Stimulated activated CD4-positive, alpha-beta T cell treated with anti-CD3 and anti-CD28 coated beads, Interleukin-1b, Interleukin-23, amount 100 ng/mL, for 1 hour (primary cell): Measurements from ENCODE around the gene COG3.

Source experiments
- DNase-seq, 2 donors: peaks; one replicate each; pipeline ENCODE4 v3.0.0-alpha.2; 2020; ENCODE audit warnings: low read depth in 2 of 2

Gene COG3

GRCh38 chr13:45446181-45446580 lies 18.6 kb upstream of the COG3 start:
- no peak for DNase-seq

DNA sequence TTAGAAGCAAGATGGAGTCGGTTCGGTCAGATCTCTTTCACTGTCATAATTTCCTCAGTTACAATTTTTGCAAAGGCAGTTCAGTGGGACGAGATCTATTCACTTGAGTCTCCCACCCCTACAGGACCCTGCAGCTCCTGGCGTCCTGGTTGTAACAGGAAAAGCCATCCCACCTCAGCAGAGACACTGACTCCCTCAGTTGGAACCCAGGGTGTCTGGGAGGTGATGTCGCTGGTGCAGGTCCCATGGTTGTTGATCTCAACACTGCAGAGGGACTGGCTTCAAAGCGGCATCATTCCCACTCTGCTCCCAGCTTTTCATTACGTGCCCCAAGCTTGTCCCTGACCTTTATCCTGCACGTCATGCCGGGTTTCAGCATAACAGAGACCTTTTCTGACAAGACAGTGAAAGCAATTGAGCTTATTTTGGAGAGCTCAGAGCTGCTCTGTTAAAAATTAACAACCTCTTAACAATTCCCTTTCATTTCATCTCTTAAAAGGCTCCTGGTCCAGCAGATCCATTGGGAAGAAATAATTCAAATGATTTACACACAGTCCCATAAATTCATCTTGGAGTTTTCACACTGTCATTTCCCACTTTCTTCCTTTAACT lies 17.6 kb upstream of the COG3 start:
- DNase-seq: no peak

- DNase-seq: no peak
These were observed 15.7 kb upstream of the COG3 start for GRCh38 chr13:45448965-45449559.

DNA sequence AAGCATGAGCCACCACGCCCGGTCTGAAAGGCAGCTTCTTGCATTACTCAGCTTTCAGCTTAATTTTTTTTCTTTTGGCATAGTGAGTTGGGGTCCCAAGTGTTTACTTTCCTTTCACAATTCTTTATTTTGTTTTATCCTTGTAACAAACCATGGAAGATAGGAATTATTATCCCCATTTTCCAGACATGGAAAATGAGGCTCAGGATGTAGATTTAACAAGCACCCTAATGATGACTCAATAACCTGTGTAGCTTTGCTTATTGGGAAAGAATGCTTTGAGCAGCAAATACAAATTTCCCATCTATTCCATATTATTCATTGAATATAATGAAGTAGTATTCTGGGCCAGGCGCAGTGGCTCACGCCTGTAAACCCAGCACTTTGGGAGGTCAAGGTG lies 13.5 kb upstream of the COG3 start:
- no peak for DNase-seq

DNA sequence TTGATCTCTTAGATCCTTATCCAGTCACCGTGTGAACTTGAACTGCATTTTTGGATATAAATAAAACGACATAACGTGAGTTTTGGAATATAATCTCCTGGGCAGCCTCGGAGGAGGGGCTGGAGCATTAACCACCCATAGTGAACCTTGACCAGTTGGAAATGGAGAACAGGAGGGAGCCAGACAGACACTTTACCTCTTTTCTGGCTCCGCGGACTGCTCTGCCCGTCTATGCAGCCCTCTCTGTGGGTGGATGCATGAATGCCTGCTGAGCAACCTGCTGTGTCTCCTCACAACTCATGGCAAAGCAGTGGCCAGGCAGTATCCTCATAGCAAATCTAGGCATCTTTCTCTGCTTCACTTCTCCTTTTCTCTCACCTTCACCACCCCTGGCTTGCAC lies 10.5 kb upstream of the COG3 start:
- no peak for DNase-seq

GRCh38 chr13:45456196-45456972 lies 8.4 kb upstream of the COG3 start:
- no peak for DNase-seq

GRCh38 chr13:45464141-45464686 lies 525 bp upstream of the COG3 start:
- DNase-seq: no peak

DNA sequence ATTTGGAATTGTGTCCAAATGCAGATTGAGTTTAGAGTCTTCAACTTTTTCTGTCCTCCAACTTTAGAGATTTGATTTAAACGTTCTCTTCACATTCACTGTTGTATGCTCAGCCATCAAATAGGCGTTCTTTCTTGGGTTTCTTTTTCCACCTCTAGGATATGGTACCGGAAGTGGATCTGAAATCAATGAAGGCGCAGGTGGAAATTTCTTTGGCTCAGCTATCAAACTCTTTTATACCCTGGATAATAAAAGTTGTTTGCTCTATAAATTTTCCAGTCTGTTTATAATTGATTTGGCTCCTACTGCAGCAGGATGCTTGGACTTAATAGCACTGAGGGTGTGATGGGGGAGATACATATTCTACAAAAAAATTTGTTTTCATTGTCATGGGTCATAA lies 1.6 kb downstream of the COG3 start:
- no peak for DNase-seq

- no peak for DNase-seq
These were observed 3.9 kb downstream of the COG3 start for GRCh38 chr13:45468635-45469034.

- DNase-seq: no peak
These were observed 7.5 kb downstream of the COG3 start for GRCh38 chr13:45472171-45472705.

GRCh38 chr13:45473627-45474026 lies 8.9 kb downstream of the COG3 start:
- no peak for DNase-seq

GRCh38 chr13:45474584-45475454 lies 10.1 kb downstream of the COG3 start:
- no peak for DNase-seq

- no peak for DNase-seq
These were observed 14.9 kb downstream of the COG3 start for GRCh38 chr13:45479661-45480060.

DNA sequence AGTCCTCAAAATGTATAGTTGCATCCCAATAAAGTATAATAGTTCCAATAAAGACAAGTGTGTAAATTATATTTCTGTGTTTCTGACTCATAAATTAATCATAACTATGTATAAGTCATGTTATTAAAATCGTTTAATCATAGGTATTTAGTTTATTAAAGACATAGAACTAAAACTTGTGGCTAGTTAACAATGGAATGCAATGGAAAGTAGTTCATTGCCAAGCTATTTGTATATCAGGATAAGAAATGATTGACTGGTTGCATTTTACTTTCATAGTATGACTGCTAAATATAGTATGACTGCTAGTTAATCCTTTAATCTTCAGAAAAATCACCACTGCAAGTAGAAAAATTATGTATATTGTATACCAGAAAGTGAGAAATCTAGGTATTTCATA lies 16.9 kb downstream of the COG3 start:
- DNase-seq: no peak

- no peak for DNase-seq
These were observed 17.9 kb downstream of the COG3 start for GRCh38 chr13:45482571-45483173.

- no peak for DNase-seq
These were observed 22.9 kb downstream of the COG3 start for GRCh38 chr13:45487604-45488003.

DNA sequence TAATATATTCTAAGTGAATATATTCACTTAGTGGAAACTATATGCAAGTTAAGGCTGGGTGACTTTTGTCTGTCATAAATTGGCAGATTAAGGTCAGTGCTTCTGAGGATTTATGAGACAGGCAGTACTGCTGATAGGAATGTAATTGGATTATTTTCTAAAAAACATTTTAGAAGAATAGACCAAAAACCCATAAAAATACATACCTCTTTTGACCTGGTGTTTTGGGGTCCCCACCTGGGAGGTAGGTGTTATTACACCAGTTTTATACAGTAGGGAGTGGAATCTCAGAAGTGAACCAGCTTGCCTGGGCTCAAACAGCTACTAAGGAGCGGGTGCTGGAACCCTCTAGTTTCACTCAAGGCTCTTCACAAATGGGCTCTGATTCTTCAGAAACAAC lies 25.3 kb downstream of the COG3 start:
- no peak for DNase-seq

DNA sequence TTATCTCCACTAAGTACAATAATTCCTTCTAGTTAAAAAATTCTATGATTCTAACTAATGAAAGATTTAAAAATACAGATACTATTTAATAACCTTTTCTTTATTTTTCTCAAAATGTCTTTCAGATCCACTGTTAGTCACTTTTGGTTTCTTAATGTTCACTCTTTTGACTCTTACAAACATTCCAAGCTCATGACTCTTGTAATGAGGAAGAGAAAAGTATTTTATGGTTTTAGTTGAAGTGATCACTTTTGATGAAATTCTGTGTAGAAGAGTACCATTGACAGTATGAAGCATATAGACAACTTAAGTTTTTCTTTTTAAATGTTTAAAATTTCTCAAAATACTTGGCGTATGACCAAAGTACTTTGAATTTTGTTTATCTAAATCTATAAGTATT lies 27.8 kb downstream of the COG3 start:
- no peak for DNase-seq

DNA sequence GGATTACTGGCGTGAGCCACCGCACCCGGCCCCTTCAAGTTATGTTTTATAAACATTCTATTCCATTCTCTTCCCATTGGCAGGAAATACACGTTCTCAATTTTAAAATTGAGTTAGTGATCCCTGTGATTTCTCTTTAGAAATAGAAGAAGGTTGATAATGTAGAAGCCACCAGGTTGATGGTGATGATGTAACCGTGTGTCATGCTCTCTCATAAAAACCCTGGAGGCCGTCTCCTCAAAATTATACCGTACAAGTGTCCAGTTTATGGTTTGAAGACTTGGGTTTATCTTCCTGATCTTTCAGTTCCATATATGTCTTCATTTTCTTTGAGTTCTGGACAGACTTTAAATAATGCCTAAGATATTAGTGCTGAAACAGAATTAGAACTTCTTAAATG lies 32.2 kb downstream of the COG3 start:
- no peak for DNase-seq

- DNase-seq: no peak
These were observed 35.9 kb downstream of the COG3 start for GRCh38 chr13:45500492-45501174.

GRCh38 chr13:45501175-45501526 lies 36.4 kb downstream of the COG3 start:
- no peak for DNase-seq
